Sigmoid colon (tissue), 3 donors: ENCODE results near the gene FKBP11.

Experiments used
- POLR2A ChIP-seq, 2 donors: fragments of 450-650 bp; IDR thresholded peaks; one replicate each; pipeline ENCODE4 v1.6.1; 2016; ENCODE audit warnings: antibody characterized with exemption in 2 of 2, mild to moderate bottlenecking in 2 of 2, moderate library complexity in 2 of 2
- TF ChIP-seq, protein P1 (sequence below), 4 experiments: fragments of 450-650 bp in 3 of 4; fragments of 200-600 bp in 1 of 4; IDR thresholded peaks; one replicate each; pipeline ENCODE4 v1.5.1; 2016 to 2019; ENCODE audit warnings: antibody characterized with exemption in 4 of 4, mild to moderate bottlenecking in 3 of 4, moderate library complexity in 2 of 4

DNA sequence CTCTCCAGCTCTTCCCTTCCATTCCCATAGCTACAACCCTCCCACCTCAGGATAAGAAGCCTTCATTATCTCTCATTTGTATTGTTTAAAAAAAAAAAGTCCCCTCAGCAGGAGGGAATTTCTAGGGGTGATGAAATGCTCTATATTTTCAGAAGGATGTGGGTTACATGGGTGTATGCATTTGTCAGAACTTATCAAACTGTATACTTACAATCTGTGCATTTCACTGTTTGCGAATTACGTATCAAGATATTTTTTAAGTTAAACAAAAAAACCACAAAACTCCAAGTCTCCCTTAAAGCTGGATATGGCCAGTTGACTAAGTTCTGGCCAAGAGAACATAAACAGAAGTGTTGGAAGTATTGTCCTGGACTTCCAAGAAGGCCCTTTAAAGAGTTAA lies 2.0 kb upstream of the FKBP11 start:
- TF ChIP-seq, protein P1, sequence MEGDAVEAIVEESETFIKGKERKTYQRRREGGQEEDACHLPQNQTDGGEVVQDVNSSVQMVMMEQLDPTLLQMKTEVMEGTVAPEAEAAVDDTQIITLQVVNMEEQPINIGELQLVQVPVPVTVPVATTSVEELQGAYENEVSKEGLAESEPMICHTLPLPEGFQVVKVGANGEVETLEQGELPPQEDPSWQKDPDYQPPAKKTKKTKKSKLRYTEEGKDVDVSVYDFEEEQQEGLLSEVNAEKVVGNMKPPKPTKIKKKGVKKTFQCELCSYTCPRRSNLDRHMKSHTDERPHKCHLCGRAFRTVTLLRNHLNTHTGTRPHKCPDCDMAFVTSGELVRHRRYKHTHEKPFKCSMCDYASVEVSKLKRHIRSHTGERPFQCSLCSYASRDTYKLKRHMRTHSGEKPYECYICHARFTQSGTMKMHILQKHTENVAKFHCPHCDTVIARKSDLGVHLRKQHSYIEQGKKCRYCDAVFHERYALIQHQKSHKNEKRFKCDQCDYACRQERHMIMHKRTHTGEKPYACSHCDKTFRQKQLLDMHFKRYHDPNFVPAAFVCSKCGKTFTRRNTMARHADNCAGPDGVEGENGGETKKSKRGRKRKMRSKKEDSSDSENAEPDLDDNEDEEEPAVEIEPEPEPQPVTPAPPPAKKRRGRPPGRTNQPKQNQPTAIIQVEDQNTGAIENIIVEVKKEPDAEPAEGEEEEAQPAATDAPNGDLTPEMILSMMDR (IDR thresholded peaks at IDR 0.05): no peak
- no peak for TF ChIP-seq POLR2A (IDR thresholded peaks at IDR 0.05)
